ENCODE data around the gene ZMYND12.

Gene ZMYND12

GRCh38 chr1:42399315-42400100 is 56.3 kb downstream of the ZMYND12 start:
- no peak for TF ChIP-seq FOXP2 (optimal IDR thresholded peaks at IDR 0.05; ENCODE audit: borderline replicate concordance, extremely low read depth, extremely low read length, insufficient read depth)
- TF ChIP-seq REST (IDR thresholded peaks at IDR 0.05; ENCODE audit: insufficient read depth in 1 of 2, low read depth in 2 of 2, low read length in 2 of 2) = no peak
- TF ChIP-seq TAF1 (IDR thresholded peaks at IDR 0.05; ENCODE audit: borderline replicate concordance, insufficient read depth, low read length) = no peak
- TF ChIP-seq POLR2AphosphoS5 (IDR thresholded peaks at IDR 0.05; ENCODE audit: low read depth, low read length) = no peak
- TF ChIP-seq SIN3A (IDR thresholded peaks at IDR 0.05; ENCODE audit: borderline replicate concordance, insufficient read depth, low read length) = no peak

GRCh38 chr1:42392967-42393848 is 62.6 kb downstream of the ZMYND12 start:
- no peak for TF ChIP-seq FOXP2 (optimal IDR thresholded peaks at IDR 0.05; ENCODE audit: borderline replicate concordance, extremely low read depth, extremely low read length, insufficient read depth)
- TF ChIP-seq SIN3A (IDR thresholded peaks at IDR 0.05; ENCODE audit: borderline replicate concordance, insufficient read depth, low read length) = no peak
- TF ChIP-seq TAF1 (IDR thresholded peaks at IDR 0.05; ENCODE audit: borderline replicate concordance, insufficient read depth, low read length) = no peak
- TF ChIP-seq REST (IDR thresholded peaks at IDR 0.05; ENCODE audit: insufficient read depth in 1 of 2, low read depth in 2 of 2, low read length in 2 of 2) = no peak
- TF ChIP-seq POLR2AphosphoS5 (IDR thresholded peaks at IDR 0.05; ENCODE audit: low read depth, low read length) = no peak

GRCh38 chr1:42392255-42392654 is 63.6 kb downstream of the ZMYND12 start:
- TF ChIP-seq FOXP2 (optimal IDR thresholded peaks at IDR 0.05; ENCODE audit: borderline replicate concordance, extremely low read depth, extremely low read length, insufficient read depth) (no peak), SIN3A (IDR thresholded peaks at IDR 0.05; ENCODE audit: borderline replicate concordance, insufficient read depth, low read length) (no peak), POLR2AphosphoS5 (IDR thresholded peaks at IDR 0.05; ENCODE audit: low read depth, low read length) (no peak), TAF1 (IDR thresholded peaks at IDR 0.05; ENCODE audit: borderline replicate concordance, insufficient read depth, low read length) (no peak), REST (IDR thresholded peaks at IDR 0.05; ENCODE audit: insufficient read depth in 1 of 2, low read depth in 2 of 2, low read length in 2 of 2) (no peak)

GRCh38 chr1:42386051-42386450 is 69.8 kb downstream of the ZMYND12 start:
- no peak for TF ChIP-seq FOXP2 (optimal IDR thresholded peaks at IDR 0.05; ENCODE audit: borderline replicate concordance, extremely low read depth, extremely low read length, insufficient read depth)

GRCh38 chr1:42385283-42385682 is 70.5 kb downstream of the ZMYND12 start:
- TF ChIP-seq POLR2AphosphoS5 (IDR thresholded peaks at IDR 0.05; ENCODE audit: low read depth, low read length) = no peak
- TF ChIP-seq REST (IDR thresholded peaks at IDR 0.05; ENCODE audit: insufficient read depth in 1 of 2, low read depth in 2 of 2, low read length in 2 of 2) = no peak
- no peak for TF ChIP-seq SIN3A (IDR thresholded peaks at IDR 0.05; ENCODE audit: borderline replicate concordance, insufficient read depth, low read length)
- no peak for TF ChIP-seq FOXP2 (optimal IDR thresholded peaks at IDR 0.05; ENCODE audit: borderline replicate concordance, extremely low read depth, extremely low read length, insufficient read depth)
- no peak for TF ChIP-seq TAF1 (IDR thresholded peaks at IDR 0.05; ENCODE audit: borderline replicate concordance, insufficient read depth, low read length)
